Measurements from ENCODE around the gene C13orf42.

The C13orf42 gene

GRCh38 chr13:51036418-51036817 lies 74.7 kb downstream of the C13orf42 start:
- in situ Hi-C loops (cut with MboI; ENCODE audit: low sequenced_read_pairs): no loop called here

GRCh38 chr13:51035978-51036377 lies 75.1 kb downstream of the C13orf42 start:
- in situ Hi-C loops (cut with MboI; ENCODE audit: low sequenced_read_pairs): no loop called here

- in situ Hi-C loops (cut with MboI; ENCODE audit: low sequenced_read_pairs): no loop called here
Measured at GRCh38 chr13:51035469-51035868, 75.6 kb downstream of the C13orf42 start.

- in situ Hi-C loops (cut with MboI; ENCODE audit: low sequenced_read_pairs): no loop called here
Measured at GRCh38 chr13:51034906-51035305, 76.2 kb downstream of the C13orf42 start.

GRCh38 chr13:51033421-51034185 lies 77.5 kb downstream of the C13orf42 start:
- in situ Hi-C loops (cut with MboI; ENCODE audit: low sequenced_read_pairs): no loop called here

- in situ Hi-C loops (cut with MboI; ENCODE audit: low sequenced_read_pairs): no loop called here
Measured at GRCh38 chr13:51032831-51033230, 78.2 kb downstream of the C13orf42 start.
